Skeletal muscle tissue (tissue), 4 donors: ENCODE results near the gene KRTAP4-3. TPM values are rescaled to one million over a fixed set of nuclear protein-coding genes. Genes with fewer than 3 reads are reported as not detected.
"Not testable (repeated sequence)": the region's sequence is repeated elsewhere in the genome, so short reads cannot be mapped to it uniquely, and the experiment has no call there.

Source experiments
- H3K27ac ChIP-seq: one replicate; pipeline ENCODE4 v1.7.0; 2013; ENCODE audit warnings: mild to moderate bottlenecking, low read depth, low read length, inconsistent platforms
- H3K27me3 ChIP-seq, 3 donors: one replicate each; pipeline ENCODE4 v1.7.0; 2013; ENCODE audit warnings: low read length in 3 of 3; ENCODE audit not compliant: control insufficient read depth in 3 of 3, insufficient read depth in 3 of 3
- H3K36me3 ChIP-seq, 3 donors: one replicate each; pipeline ENCODE4 v1.7.0; 2013; ENCODE audit warnings: low read length in 3 of 3; ENCODE audit not compliant: control insufficient read depth in 3 of 3, insufficient read depth in 3 of 3
- H3K4me1 ChIP-seq, 3 donors: one replicate each; pipeline ENCODE4 v1.7.0; 2013; ENCODE audit warnings: low read length in 3 of 3, mild to moderate bottlenecking in 3 of 3; ENCODE audit not compliant: control insufficient read depth in 3 of 3, insufficient read depth in 3 of 3
- H3K4me3 ChIP-seq, 3 donors: one replicate each; pipeline ENCODE4 v1.7.0; 2013; ENCODE audit warnings: low read length in 3 of 3
- H3K9ac ChIP-seq, 3 donors: one replicate each; pipeline ENCODE4 v1.7.0; 2013; ENCODE audit warnings: low read length in 3 of 3, mild to moderate bottlenecking in 3 of 3, moderate library complexity in 2 of 3, low read depth in 1 of 3
- H3K9me3 ChIP-seq, 3 donors: one replicate each; pipeline ENCODE4 v1.7.0; 2013; ENCODE audit warnings: low read length in 3 of 3; ENCODE audit not compliant: control insufficient read depth in 3 of 3
- total RNA-seq: library from RNA; depleted of rRNA; stranded (reverse); fragments of >200 nt; gene quantifications from one replicate; pipeline ENCODE4 v1.2.3, GENCODE V29; 2014
- donor health status: Osteomylitis.

The KRTAP4-3 gene
- total RNA-seq, 1 donor from 2014 or later: not detected

GRCh38 chr17:41140360-41141131, 27.5 kb downstream of the KRTAP4-3 start, which contains the start of gene KRTAP4-6:
Gene KRTAP4-6 (minus strand): TSS chr17:41140544. CDS start chr17:41140487, 57 bp downstream.
- peaks cover 0 to 4% (median 3%) of the 10 kb centered on the region in 3 donors for H3K27me3 ChIP-seq
- H3K36me3 ChIP-seq: no peaks in the 10 kb centered on the region
- H3K27ac ChIP-seq: no peak within 1 kb of the TSS
- H3K9me3 ChIP-seq: peaks cover 0 to 5% (median 0%) of the 10 kb centered on the region in 3 donors
- no peak within 1 kb of the TSS for H3K4me3 ChIP-seq
- H3K9ac ChIP-seq: no peak within 1 kb of the TSS
- no peaks in the 10 kb centered on the region for H3K4me1 ChIP-seq

- not testable (repeated sequence) for H3K9me3 ChIP-seq, H3K36me3 ChIP-seq, H3K4me3 ChIP-seq, H3K4me1 ChIP-seq, H3K9ac ChIP-seq, H3K27ac ChIP-seq, H3K27me3 ChIP-seq
These were observed 28.2 kb downstream of the KRTAP4-3 start for GRCh38 chr17:41139865-41140264.

- no peaks in the 10 kb centered on the region for H3K27me3 ChIP-seq
- H3K27ac ChIP-seq: no peak overlapping the region
- no peak overlapping the region for H3K4me3 ChIP-seq
- H3K36me3 ChIP-seq: no peaks in the 10 kb centered on the region
- no peaks in the 10 kb centered on the region for H3K9me3 ChIP-seq
- H3K4me1 ChIP-seq: no peaks in the 10 kb centered on the region
- H3K9ac ChIP-seq: no peak overlapping the region
These were observed 33.9 kb downstream of the KRTAP4-3 start for GRCh38 chr17:41133880-41134735.

GRCh38 chr17:41131979-41132378, 36.0 kb downstream of the KRTAP4-3 start:
- H3K9me3 ChIP-seq: no peaks in the 10 kb centered on the region
- H3K27me3 ChIP-seq: no peaks in the 10 kb centered on the region
- no peaks in the 10 kb centered on the region for H3K4me1 ChIP-seq
- H3K36me3 ChIP-seq: no peaks in the 10 kb centered on the region
- no peak overlapping the region for H3K27ac ChIP-seq
- H3K9ac ChIP-seq: no peak overlapping the region
- H3K4me3 ChIP-seq: no peak overlapping the region

- Histone ChIP-seq H3K4me3 (no peak overlapping the region), H3K27ac (no peak overlapping the region), H3K9me3 (no peaks in the 10 kb centered on the region), H3K36me3 (no peaks in the 10 kb centered on the region), H3K27me3 (peaks cover 0 to 2% (median 0%) of the 10 kb centered on the region in 3 donors), H3K4me1 (no peaks in the 10 kb centered on the region), H3K9ac (no peak overlapping the region)
These were observed 40.6 kb downstream of the KRTAP4-3 start for GRCh38 chr17:41127371-41127770.

GRCh38 chr17:41126412-41126811, 41.6 kb downstream of the KRTAP4-3 start:
- Histone ChIP-seq H3K27ac (no peak overlapping the region), H3K9ac (no peak overlapping the region), H3K9me3 (no peaks in the 10 kb centered on the region), H3K36me3 (no peaks in the 10 kb centered on the region), H3K4me1 (no peaks in the 10 kb centered on the region), H3K4me3 (no peak overlapping the region), H3K27me3 (peaks cover 0 to 2% (median 0%) of the 10 kb centered on the region in 3 donors)

- no peak overlapping the region for H3K9ac ChIP-seq
- H3K27me3 ChIP-seq: peaks cover 0 to 5% (median 0%) of the 10 kb centered on the region in 3 donors
- no peaks in the 10 kb centered on the region for H3K36me3 ChIP-seq
- no peaks in the 10 kb centered on the region for H3K4me1 ChIP-seq
- no peaks in the 10 kb centered on the region for H3K9me3 ChIP-seq
- no peak overlapping the region for H3K27ac ChIP-seq
- H3K4me3 ChIP-seq: no peak overlapping the region
These were observed 43.0 kb downstream of the KRTAP4-3 start for GRCh38 chr17:41125064-41125463.

GRCh38 chr17:41123991-41124371, 44.0 kb downstream of the KRTAP4-3 start, which contains the start of gene KRTAP4-12:
Gene KRTAP4-12 (minus strand): TSS chr17:41124182. CDS start chr17:41124122, 60 bp downstream.
- not testable (repeated sequence) for H3K9me3 ChIP-seq, H3K9ac ChIP-seq, H3K4me1 ChIP-seq, H3K4me3 ChIP-seq, H3K27ac ChIP-seq, H3K27me3 ChIP-seq, H3K36me3 ChIP-seq

GRCh38 chr17:41123292-41123990, 44.6 kb downstream of the KRTAP4-3 start:
- H3K36me3 ChIP-seq, H3K27me3 ChIP-seq, H3K27ac ChIP-seq, H3K4me3 ChIP-seq, H3K9ac ChIP-seq, H3K9me3 ChIP-seq, H3K4me1 ChIP-seq: not testable (repeated sequence)
